H1 (cell line): ENCODE results near the gene SLC22A23.

ENCODE experiments used
- CREB1 ChIP-seq: IDR thresholded peaks from 2 replicates; pipeline ENCODE4 v1.6.1; 2012; ENCODE audit warnings: inconsistent platforms
- EZH2 ChIP-seq: fragments of 200-600 bp; sonication (generic); IDR thresholded peaks from 2 replicates; pipeline ENCODE4 v1.7.1; 2012; ENCODE audit warnings: low read depth, mild to moderate bottlenecking, moderate library complexity, low read length, inconsistent platforms; ENCODE audit not compliant: severe bottlenecking
- GABPA ChIP-seq: IDR thresholded peaks from 2 replicates; pipeline ENCODE4 v1.6.1; 2011; ENCODE audit warnings: mild to moderate bottlenecking, low read length, moderate library complexity, borderline replicate concordance; ENCODE audit not compliant: insufficient read depth
- JUN ChIP-seq: IDR thresholded peaks from 2 replicates; pipeline ENCODE4 v1.6.1; 2011; ENCODE audit warnings: low read depth, mild to moderate bottlenecking, improper control_type of control experiment, low read length
- KDM5A ChIP-seq: fragments of 200-600 bp; IDR thresholded peaks from 2 replicates; pipeline ENCODE4 v1.7.1; 2012; ENCODE audit warnings: mild to moderate bottlenecking, low read length, inconsistent platforms, mixed read lengths
- PHF8 ChIP-seq: fragments of 200-600 bp; sonication (generic); conservative IDR thresholded peaks from 2 replicates; pipeline ENCODE4 v1.7.1; 2012; ENCODE audit warnings: low read depth, mild to moderate bottlenecking, inconsistent platforms, low read length, moderate library complexity
- POLR2A ChIP-seq, 2 experiments: IDR thresholded peaks; 1 replicate in 1 of 2; 2 replicates in 1 of 2; pipeline ENCODE4 v1.6.1; 2011; ENCODE audit warnings: low read depth in 2 of 2, low read length in 2 of 2, mild to moderate bottlenecking in 2 of 2; ENCODE audit errors: control extremely low read depth in 1 of 2
- RXRA ChIP-seq: IDR thresholded peaks from 2 replicates; pipeline ENCODE4 v1.6.1; 2011; ENCODE audit warnings: low read depth, mild to moderate bottlenecking, low read length, moderate library complexity; ENCODE audit not compliant: insufficient read depth
- SP4 ChIP-seq: IDR thresholded peaks from 2 replicates; pipeline ENCODE4 v1.6.1; 2012; ENCODE audit warnings: low read length, inconsistent platforms
- TAF1 ChIP-seq: IDR thresholded peaks from 2 replicates; pipeline ENCODE4 v1.6.1; 2011; ENCODE audit warnings: mild to moderate bottlenecking, low read depth, low read length
- TBP ChIP-seq: IDR thresholded peaks from 2 replicates; pipeline ENCODE4 v1.6.1; 2011; ENCODE audit warnings: low read depth, low read length, improper control_type of control experiment
- TF ChIP-seq, protein P1 (sequence below), 3 experiments: IDR thresholded peaks; 1 replicate in 2 of 3; 2 replicates in 1 of 3; pipeline versions ENCODE4 v1.5.1 to v1.6.1; 2011; ENCODE audit warnings: low read length in 3 of 3, mild to moderate bottlenecking in 3 of 3, inconsistent platforms in 2 of 3, low read depth in 1 of 3, moderate library complexity in 1 of 3; ENCODE audit not compliant: insufficient read depth in 1 of 3; ENCODE audit errors: control extremely low read depth in 1 of 3

GRCh38 chr6:3331494-3331893 lies 125.4 kb downstream of the SLC22A23 start:
- TF ChIP-seq POLR2A (IDR thresholded peaks at IDR 0.05; ENCODE audit: control extremely low read depth in 1 of 2, low read depth in 2 of 2, low read length in 2 of 2) (no peak), GABPA (no peak), TBP (no peak), CREB1 (no peak), RXRA (no peak), JUN (no peak), KDM5A (no peak), EZH2 (no peak), PHF8 (no peak), SP4 (no peak), TAF1 (no peak)
- TF ChIP-seq, protein P1, sequence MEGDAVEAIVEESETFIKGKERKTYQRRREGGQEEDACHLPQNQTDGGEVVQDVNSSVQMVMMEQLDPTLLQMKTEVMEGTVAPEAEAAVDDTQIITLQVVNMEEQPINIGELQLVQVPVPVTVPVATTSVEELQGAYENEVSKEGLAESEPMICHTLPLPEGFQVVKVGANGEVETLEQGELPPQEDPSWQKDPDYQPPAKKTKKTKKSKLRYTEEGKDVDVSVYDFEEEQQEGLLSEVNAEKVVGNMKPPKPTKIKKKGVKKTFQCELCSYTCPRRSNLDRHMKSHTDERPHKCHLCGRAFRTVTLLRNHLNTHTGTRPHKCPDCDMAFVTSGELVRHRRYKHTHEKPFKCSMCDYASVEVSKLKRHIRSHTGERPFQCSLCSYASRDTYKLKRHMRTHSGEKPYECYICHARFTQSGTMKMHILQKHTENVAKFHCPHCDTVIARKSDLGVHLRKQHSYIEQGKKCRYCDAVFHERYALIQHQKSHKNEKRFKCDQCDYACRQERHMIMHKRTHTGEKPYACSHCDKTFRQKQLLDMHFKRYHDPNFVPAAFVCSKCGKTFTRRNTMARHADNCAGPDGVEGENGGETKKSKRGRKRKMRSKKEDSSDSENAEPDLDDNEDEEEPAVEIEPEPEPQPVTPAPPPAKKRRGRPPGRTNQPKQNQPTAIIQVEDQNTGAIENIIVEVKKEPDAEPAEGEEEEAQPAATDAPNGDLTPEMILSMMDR (IDR thresholded peaks at IDR 0.05; ENCODE audit: control extremely low read depth in 1 of 3, insufficient read depth in 1 of 3, low read depth in 1 of 3, low read length in 3 of 3), result no peak
